Effector memory CD8-positive, alpha-beta T cell (primary cell): Measurements from ENCODE around the gene KRTAP5-9.
"Not testable (repeated sequence)": the region's sequence is repeated elsewhere in the genome, so short reads cannot be mapped to it uniquely, and the experiment has no call there.

ENCODE experiments used
- ATAC-seq: fragments of 150-1000 bp; cut with Tn5 transposase; replicated peaks from 2 replicates; pipeline ENCODE4 v1.10.0; 2021; ENCODE audit warnings: mild to moderate bottlenecking, moderate library complexity
- DNase-seq, 3 experiments: peaks; one replicate each; pipeline ENCODE4 v3.0.0; 2021
- H3K27ac Mint-ChIP-seq, 2 donors: one replicate each; pipeline ENCODE4 v1.8.0; 2022; ENCODE audit warnings: mild to moderate bottlenecking in 2 of 2, mixed read lengths in 2 of 2, moderate library complexity in 2 of 2
- H3K27me3 Mint-ChIP-seq, 2 donors: one replicate each; pipeline ENCODE4 v1.8.0; 2022; ENCODE audit warnings: mixed read lengths in 2 of 2
- H3K36me3 Mint-ChIP-seq: one replicate; pipeline ENCODE4 v1.8.0; 2022; ENCODE audit warnings: mild to moderate bottlenecking, moderate library complexity, mixed read lengths; ENCODE audit not compliant: insufficient read depth
- H3K4me1 Mint-ChIP-seq, 2 donors: one replicate each; pipeline ENCODE4 v1.8.0; 2022; ENCODE audit warnings: low read depth in 2 of 2, mixed read lengths in 2 of 2
- H3K4me3 Mint-ChIP-seq, 2 donors: one replicate each; pipeline ENCODE4 v1.8.0; 2022; ENCODE audit warnings: mild to moderate bottlenecking in 2 of 2, mixed read lengths in 2 of 2, moderate library complexity in 2 of 2
- H3K9me3 Mint-ChIP-seq, 2 donors: one replicate each; pipeline ENCODE4 v1.8.0; 2022; ENCODE audit warnings: mixed read lengths in 2 of 2

Gene KRTAP5-9

GRCh38 chr11:71575723-71576424 is 27.7 kb downstream of the KRTAP5-9 start:
- peaks cover 0 to 2% of the 10 kb centered on the region in 2 donors for H3K4me1 Mint-ChIP-seq

GRCh38 chr11:71576688-71577465 is 28.7 kb downstream of the KRTAP5-9 start:
- not testable (repeated sequence) for H3K4me1 Mint-ChIP-seq, H3K4me3 Mint-ChIP-seq, H3K9me3 Mint-ChIP-seq, H3K27ac Mint-ChIP-seq, DNase-seq, ATAC-seq, H3K36me3 Mint-ChIP-seq
- H3K27me3 Mint-ChIP-seq: peaks cover 20 to 26% of the 10 kb centered on the region in 2 donors

More at GRCh38 chr11:71575723-71576424, 27.7 kb downstream of the KRTAP5-9 start:
- ATAC-seq: no peak
- no peak for DNase-seq
- H3K9me3 Mint-ChIP-seq: no peaks in the 10 kb centered on the region
- peaks cover 11 to 20% of the 10 kb centered on the region in 2 donors for H3K27me3 Mint-ChIP-seq
- H3K4me3 Mint-ChIP-seq: no peak overlapping the region
- H3K27ac Mint-ChIP-seq: no peak overlapping the region
- H3K36me3 Mint-ChIP-seq: no peaks in the 10 kb centered on the region

GRCh38 chr11:71577469-71578004 is 29.3 kb downstream of the KRTAP5-9 start:
- no peak overlapping the region for H3K27ac Mint-ChIP-seq
- no peak for ATAC-seq

GRCh38 chr11:71579513-71579912 is 31.3 kb downstream of the KRTAP5-9 start:
- H3K4me1 Mint-ChIP-seq, H3K27ac Mint-ChIP-seq, H3K4me3 Mint-ChIP-seq, H3K9me3 Mint-ChIP-seq, DNase-seq, ATAC-seq, H3K36me3 Mint-ChIP-seq: not testable (repeated sequence)
- peaks cover 42 to 51% of the 10 kb centered on the region in 2 donors for H3K27me3 Mint-ChIP-seq

More at GRCh38 chr11:71577469-71578004, 29.3 kb downstream of the KRTAP5-9 start:
- H3K9me3 Mint-ChIP-seq: no peaks in the 10 kb centered on the region
- no peak overlapping the region for H3K4me3 Mint-ChIP-seq
- peaks cover 0 to 2% of the 10 kb centered on the region in 2 donors for H3K4me1 Mint-ChIP-seq
- DNase-seq: no peak
- H3K27me3 Mint-ChIP-seq: peaks cover 25 to 32% of the 10 kb centered on the region in 2 donors
- no peaks in the 10 kb centered on the region for H3K36me3 Mint-ChIP-seq

GRCh38 chr11:71580057-71581003 is 32.1 kb downstream of the KRTAP5-9 start:
- peak in 1 of 3 experiments; percentile 18 for DNase-seq
- ATAC-seq: no peak

GRCh38 chr11:71581826-71582225 is 33.6 kb downstream of the KRTAP5-9 start:
- H3K36me3 Mint-ChIP-seq: no peaks in the 10 kb centered on the region
- DNase-seq: no peak

More at GRCh38 chr11:71580057-71581003, 32.1 kb downstream of the KRTAP5-9 start:
- no peak overlapping the region for H3K27ac Mint-ChIP-seq
- H3K27me3 Mint-ChIP-seq: peaks cover 49 to 60% of the 10 kb centered on the region in 2 donors
- no peak overlapping the region for H3K4me3 Mint-ChIP-seq
- no peaks in the 10 kb centered on the region for H3K36me3 Mint-ChIP-seq
- no peaks in the 10 kb centered on the region for H3K9me3 Mint-ChIP-seq
- H3K4me1 Mint-ChIP-seq: peaks cover 0 to 2% of the 10 kb centered on the region in 2 donors

GRCh38 chr11:71582309-71582895 is 34.2 kb downstream of the KRTAP5-9 start, which contains the start of gene KRTAP5-11:
KRTAP5-11 (minus strand) TSS chr11:71582875; CDS start chr11:71582837, 38 bp downstream.
- Mint-ChIP-seq H3K27ac (no peak within 1 kb of the TSS), H3K27me3 (peaks cover 50 to 73% of the 10 kb centered on the region in 2 donors), H3K36me3 (no peaks in the 10 kb centered on the region), H3K9me3 (no peaks in the 10 kb centered on the region), H3K4me1 (peaks cover 0 to 2% of the 10 kb centered on the region in 2 donors), H3K4me3 (no peak within 1 kb of the TSS)
- no peak for ATAC-seq
- DNase-seq: no peak

More at GRCh38 chr11:71581826-71582225, 33.6 kb downstream of the KRTAP5-9 start:
- H3K4me1 Mint-ChIP-seq: peaks cover 0 to 2% of the 10 kb centered on the region in 2 donors
- H3K4me3 Mint-ChIP-seq: no peak overlapping the region
- no peaks in the 10 kb centered on the region for H3K9me3 Mint-ChIP-seq
- no peak overlapping the region for H3K27ac Mint-ChIP-seq
- peaks cover 50 to 67% of the 10 kb centered on the region in 2 donors for H3K27me3 Mint-ChIP-seq
- no peak for ATAC-seq

- not testable (repeated sequence) for H3K9me3 Mint-ChIP-seq, H3K27ac Mint-ChIP-seq, H3K36me3 Mint-ChIP-seq, DNase-seq, H3K4me1 Mint-ChIP-seq, ATAC-seq, H3K4me3 Mint-ChIP-seq
- peaks cover 50 to 79% of the 10 kb centered on the region in 2 donors for H3K27me3 Mint-ChIP-seq
Measured at GRCh38 chr11:71582969-71583368, 34.7 kb downstream of the KRTAP5-9 start.

- not testable (repeated sequence) for H3K4me1 Mint-ChIP-seq, ATAC-seq, H3K4me3 Mint-ChIP-seq, H3K36me3 Mint-ChIP-seq, H3K27ac Mint-ChIP-seq, H3K9me3 Mint-ChIP-seq, DNase-seq
- peaks cover 42 to 82% of the 10 kb centered on the region in 2 donors for H3K27me3 Mint-ChIP-seq
Measured at GRCh38 chr11:71585673-71586072, 37.5 kb downstream of the KRTAP5-9 start.

GRCh38 chr11:71588314-71588713 is 40.1 kb downstream of the KRTAP5-9 start:
- not testable (repeated sequence) for ATAC-seq, H3K27ac Mint-ChIP-seq, H3K4me1 Mint-ChIP-seq, DNase-seq, H3K4me3 Mint-ChIP-seq, H3K9me3 Mint-ChIP-seq, H3K36me3 Mint-ChIP-seq
- H3K27me3 Mint-ChIP-seq: peaks cover 17 to 66% of the 10 kb centered on the region in 2 donors

GRCh38 chr11:71588822-71589545 is 40.8 kb downstream of the KRTAP5-9 start:
- not testable (repeated sequence) for H3K36me3 Mint-ChIP-seq, H3K4me1 Mint-ChIP-seq, ATAC-seq, H3K9me3 Mint-ChIP-seq, DNase-seq, H3K27ac Mint-ChIP-seq, H3K4me3 Mint-ChIP-seq
- H3K27me3 Mint-ChIP-seq: peaks cover 17 to 66% of the 10 kb centered on the region in 2 donors

- not testable (repeated sequence) for H3K4me1 Mint-ChIP-seq, H3K4me3 Mint-ChIP-seq, H3K36me3 Mint-ChIP-seq, ATAC-seq, H3K27ac Mint-ChIP-seq, H3K9me3 Mint-ChIP-seq, DNase-seq
- H3K27me3 Mint-ChIP-seq: peaks cover 18 to 65% of the 10 kb centered on the region in 2 donors
Measured at GRCh38 chr11:71589546-71589920, 41.3 kb downstream of the KRTAP5-9 start.
